Measurements from ENCODE around the gene SERP2. TPM values are rescaled to one million over a fixed set of nuclear protein-coding genes. Genes with fewer than 3 reads are reported as not detected.

The SERP2 gene
- total and polyA plus RNA-seq, 2 of the 13 experiments (the other 11 are each of a cell fraction or from before 2014, with no cell fraction given): not detected

DNA sequence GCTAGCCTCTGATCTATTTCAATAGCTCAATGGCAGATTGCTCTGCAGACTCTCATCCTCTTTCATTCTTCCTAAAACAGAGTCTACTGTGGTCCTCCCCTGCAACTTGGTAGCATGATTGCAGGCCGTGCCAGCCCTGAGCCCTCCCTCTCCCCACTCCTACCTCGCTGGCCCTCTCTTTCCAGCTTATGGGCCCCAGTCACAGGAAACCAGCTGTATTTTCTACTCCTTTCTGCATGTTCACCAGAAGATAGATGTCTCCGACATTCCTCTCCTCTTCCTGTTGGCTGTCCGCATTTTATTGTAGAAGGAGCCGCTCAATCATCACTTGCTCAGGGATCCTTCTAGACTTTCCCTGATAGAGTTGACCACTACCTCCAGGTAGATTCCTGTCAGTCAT is 50.2 kb downstream of the SERP2 start:
- no peak for FAIRE-seq
- in situ Hi-C loops (cut with HindIII; ENCODE audit: extremely low pct_ligation_motif_present, low pct_unique_long_range_greater_than_20kb): no loop called here
- intact Hi-C loops (cut with micrococcal nuclease; ENCODE audit: unreplicated experiment): no loop called here
- H3K79me2 ChIP-seq (ENCODE audit: insufficient read depth, low read length): no peaks in the 10 kb centered on the region
- no peak overlapping the region for H3K4me3 ChIP-seq (replicated peaks in 1 of 3; ENCODE audit: insufficient read depth in 1 of 3, low read depth in 2 of 3, low read length in 3 of 3)
- ChIA-PET CTCF (ENCODE audit: low intra/inter-chr PET ratio, low total read pairs) (no interaction called here), POLR2A (interaction anchor here (0.8 kb wide), 1 partner anchor 11 kb away, joined by 5 read pairs; no protein-coding TSS in a partner anchor)
- H3K27ac ChIP-seq (ENCODE audit: extremely low read length, insufficient read depth, low read length): no peak overlapping the region
- peaks cover 27% of the 10 kb centered on the region for H3K4me1 ChIP-seq (ENCODE audit: insufficient read depth, low read length)
- no TSS peak for BruUV-seq (replicated peaks)
- H2AFZ ChIP-seq (ENCODE audit: low read length): no peak overlapping the region
- no peak for ATAC-seq
- TF ChIP-seq ZNF580 (CRISPR knock-in tag; IDR thresholded peaks at IDR 0.05; ENCODE audit: borderline replicate concordance, low read depth) (no peak), SNRNP70 (IDR thresholded peaks at IDR 0.05; ENCODE audit: low read depth, low read length) (no peak)
- H3K9me3 ChIP-seq (ENCODE audit: low read length): no peaks in the 10 kb centered on the region
- no peak overlapping the region for H3K4me2 ChIP-seq (ENCODE audit: low read depth, low read length)
- no peaks in the 10 kb centered on the region for H4K20me1 ChIP-seq (ENCODE audit: insufficient read depth, low read length)
- H3K9ac ChIP-seq (ENCODE audit: insufficient read depth, low read depth, low read length): no peak overlapping the region
- no peaks in the 10 kb centered on the region for H3K36me3 ChIP-seq (replicated peaks in 1 of 2; ENCODE audit: control insufficient read depth in 1 of 2, insufficient read depth in 2 of 2, low read length in 2 of 2)
- peaks cover 1 to 6% of the 10 kb centered on the region in 2 experiments; a peak in 3 of 5 replicates for H3K27me3 ChIP-seq (ENCODE audit: control insufficient read depth in 1 of 2, insufficient read depth in 2 of 2, low read length in 2 of 2)
- DNase-seq (ENCODE audit: low spot score): no peak
- WGBS (ENCODE audit: low lambda C conversion rate): 86% methylated on average over 5 of the region's 5 CpGs

DNA sequence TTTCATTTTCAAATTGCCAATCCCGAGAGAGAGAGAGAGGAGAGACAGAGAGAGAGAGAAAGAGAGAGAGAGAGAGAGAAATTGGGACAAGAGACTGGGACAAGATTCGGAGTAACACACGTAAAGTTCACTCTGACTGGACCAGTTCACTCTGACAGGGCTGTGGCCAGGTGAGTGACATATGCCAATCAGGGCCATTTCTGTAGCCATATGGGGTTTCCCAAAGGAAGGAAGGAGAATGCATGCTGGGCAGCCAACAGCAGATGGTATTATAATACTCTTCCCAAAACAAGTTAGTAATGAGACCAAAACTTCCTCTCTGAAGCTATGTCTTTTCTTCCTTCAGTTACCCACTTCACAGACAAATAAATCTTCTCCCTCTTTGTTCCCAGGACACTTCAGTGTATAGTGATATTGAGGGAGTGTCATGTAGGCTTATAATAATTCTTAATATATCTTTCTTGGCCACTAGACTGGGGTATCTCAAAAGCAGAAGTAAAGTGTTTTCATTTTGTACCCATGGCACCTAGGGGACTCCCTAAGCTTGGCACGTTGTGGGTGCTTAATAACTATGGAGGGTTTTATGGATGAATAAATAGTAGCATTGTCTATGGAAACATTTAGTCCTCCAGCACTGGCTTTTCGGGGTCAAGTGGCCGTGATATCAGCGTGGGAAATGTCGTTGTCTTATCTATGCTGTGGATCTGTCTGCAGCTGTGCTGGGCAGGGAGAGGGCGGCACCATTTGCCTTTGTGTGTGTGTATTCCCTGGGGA is 51.6 kb downstream of the SERP2 start:
- BruUV-seq (replicated peaks): no TSS peak
- Histone ChIP-seq H3K4me3 (replicated peaks in 1 of 3; ENCODE audit: insufficient read depth in 1 of 3, low read depth in 2 of 3, low read length in 3 of 3) (no peak overlapping the region), H3K9ac (ENCODE audit: insufficient read depth, low read depth, low read length) (no peak overlapping the region), H3K27me3 (ENCODE audit: control insufficient read depth in 1 of 2, insufficient read depth in 2 of 2, low read length in 2 of 2) (peaks cover 0 to 1% of the 10 kb centered on the region in 2 experiments; a peak in 1 of 5 replicates), H2AFZ (ENCODE audit: low read length) (no peak overlapping the region), H3K36me3 (replicated peaks in 1 of 2; ENCODE audit: control insufficient read depth in 1 of 2, insufficient read depth in 2 of 2, low read length in 2 of 2) (no peaks in the 10 kb centered on the region), H3K27ac (ENCODE audit: extremely low read length, insufficient read depth, low read length) (no peak overlapping the region), H3K9me3 (ENCODE audit: low read length) (no peaks in the 10 kb centered on the region), H3K4me1 (ENCODE audit: insufficient read depth, low read length) (peaks cover 42% of the 10 kb centered on the region), H4K20me1 (ENCODE audit: insufficient read depth, low read length) (no peaks in the 10 kb centered on the region), H3K4me2 (ENCODE audit: low read depth, low read length) (no peak overlapping the region), H3K79me2 (ENCODE audit: insufficient read depth, low read length) (no peaks in the 10 kb centered on the region)
- no peak for TF ChIP-seq CREM (IDR thresholded peaks at IDR 0.05)
- TF ChIP-seq CREM (CRISPR knock-in tag; IDR thresholded peaks at IDR 0.05): no peak
- in situ Hi-C loops (cut with HindIII; ENCODE audit: extremely low pct_ligation_motif_present, low pct_unique_long_range_greater_than_20kb) (no loop called here), intact Hi-C loops (cut with micrococcal nuclease; ENCODE audit: unreplicated experiment) (no loop called here)
- CTCF ChIA-PET (ENCODE audit: low intra/inter-chr PET ratio, low total read pairs): no interaction called here
- WGBS (ENCODE audit: low lambda C conversion rate): 44% methylated on average over 5 of the region's 9 CpGs
- FAIRE-seq (no peak), DNase-seq (ENCODE audit: low spot score) (no peak), ATAC-seq (no peak)
- POLR2A ChIA-PET: no interaction called here

All from HepG2 (cell line).